Body of pancreas (tissue), 4 donors: ENCODE data around the gene TMUB1. TPM values are rescaled to one million over a fixed set of nuclear protein-coding genes. Genes with fewer than 3 reads are reported as not detected.

Source experiments
- ATAC-seq: fragments of 150-250 bp; one replicate; pipeline ENCODE4 v1.9.1; 2016
- DNase-seq, 4 donors: peaks; one replicate each; pipeline ENCODE4 v3.0.0-alpha.2; 2019
- H3K27ac ChIP-seq, 4 donors: fragments of 200-600 bp; sonication (generic); 1 replicate in 3 of 4; 2 replicates in 1 of 4; pipeline versions ENCODE4 v1.5.1 to v1.6.1; 2016 to 2019; ENCODE audit warnings: mild to moderate bottlenecking in 1 of 4, mixed read lengths in 1 of 4, moderate library complexity in 1 of 4
- H3K27me3 ChIP-seq, 2 donors: fragments of 200-600 bp; sonication (generic); one replicate each; pipeline ENCODE4 v1.6.0; 2016; ENCODE audit warnings: mild to moderate bottlenecking in 1 of 2
- H3K36me3 ChIP-seq, 2 donors: fragments of 200-600 bp; sonication (generic); replicated peaks in 1 of 2; 2 replicates each; pipeline ENCODE4 v1.5.1; 2016; ENCODE audit warnings: low read depth in 2 of 2; ENCODE audit not compliant: insufficient read depth in 1 of 2
- H3K4me1 ChIP-seq: fragments of 200-600 bp; sonication (generic); one replicate; pipeline ENCODE4 v1.6.0; 2016
- H3K4me3 ChIP-seq, 2 donors: fragments of 200-600 bp; sonication (generic); 1 replicate in 1 of 2; 2 replicates in 1 of 2; pipeline ENCODE4 v1.5.1; 2016 to 2019
- H3K9me3 ChIP-seq, 3 donors: fragments of 200-600 bp; sonication (generic); 1 replicate in 2 of 3; 2 replicates in 1 of 3; pipeline ENCODE4 v1.5.1; 2016
- CTCF ChIP-seq, 7 experiments: fragments of 450-650 bp in 4 of 7; fragments of 200-600 bp in 3 of 7; sonication (generic) in 3 of 7; IDR thresholded peaks; one replicate each; pipeline ENCODE4 v1.5.1; 2016 to 2019; ENCODE audit warnings: antibody characterized with exemption in 7 of 7
- POLR2A ChIP-seq, 3 donors: fragments of 450-650 bp; IDR thresholded peaks; one replicate each; pipeline ENCODE4 v1.6.1; 2016; ENCODE audit warnings: antibody characterized with exemption in 3 of 3, mild to moderate bottlenecking in 2 of 3
- WGBS, 2 donors: methylation state at CpG; one replicate each; pipeline ENCODE4 v1.1.5; 2017; 5-methylcytosine and 5-hydroxymethylcytosine counted together
- intact Hi-C: fragments of 100-400 bp; cut with DNase I; formaldehyde crosslinking; loops from one replicate; pipeline ENCODE4 v1.15.1; 2023
- total RNA-seq, 2 donors: library from RNA; depleted of rRNA; stranded (reverse); fragments of >200 nt; gene quantifications; one replicate each; pipeline ENCODE4 v1.1.0, GENCODE V29; 2016

TMUB1 gene
- total RNA-seq, 2 donors from 2014 or later: 34.9 to 54.2 TPM

- intact Hi-C loops: loop anchor here (2.0 to 10.0 kb wide), 2 partner anchors 50 to 182 kb away; no protein-coding TSS in a partner anchor
- DNase-seq: no peak
- WGBS, 2 donors: 87 to 94% methylated on average over 13 to 21 of the region's 29 CpGs
- Histone ChIP-seq H3K9me3 (no peaks in the 10 kb centered on the region), H3K36me3 (peaks cover 0 to 20% of the 10 kb centered on the region in 2 donors), H3K4me3 (no peak overlapping the region), H3K27ac (no peak overlapping the region), H3K4me1 (peaks cover 6% of the 10 kb centered on the region), H3K27me3 (no peaks in the 10 kb centered on the region)
- ATAC-seq: no peak
- TF ChIP-seq CTCF (IDR thresholded peaks at IDR 0.05) (no peak), POLR2A (IDR thresholded peaks at IDR 0.05) (no peak)
Measured at GRCh38 chr7:151122796-151123157, 39.5 kb upstream of the TMUB1 start.

GRCh38 chr7:151122276-151122675 is 39.0 kb upstream of the TMUB1 start:
- WGBS, 2 donors: 87 to 93% methylated on average over 18 to 23 of the region's 24 CpGs
- no peak for ATAC-seq
- Histone ChIP-seq H3K36me3 (peaks cover 0 to 20% of the 10 kb centered on the region in 2 donors), H3K27ac (no peak overlapping the region), H3K4me1 (peaks cover 6% of the 10 kb centered on the region), H3K9me3 (no peaks in the 10 kb centered on the region), H3K4me3 (no peak overlapping the region), H3K27me3 (no peaks in the 10 kb centered on the region)
- no peak for TF ChIP-seq CTCF (IDR thresholded peaks at IDR 0.05)
- TF ChIP-seq POLR2A (IDR thresholded peaks at IDR 0.05): no peak
- DNase-seq: no peak
- intact Hi-C loops: loop anchor here (2.0 to 10.0 kb wide), 2 partner anchors 51 to 183 kb away; no protein-coding TSS in a partner anchor

GRCh38 chr7:151121380-151122170 is 38.3 kb upstream of the TMUB1 start:
- H3K9me3 ChIP-seq: no peaks in the 10 kb centered on the region
- no peak for TF ChIP-seq POLR2A (IDR thresholded peaks at IDR 0.05)
- TF ChIP-seq CTCF (IDR thresholded peaks at IDR 0.05): no peak
- H3K4me3 ChIP-seq: no peak overlapping the region
- H3K27me3 ChIP-seq: no peaks in the 10 kb centered on the region
- ATAC-seq (no peak), DNase-seq (no peak)
- 84 to 88% methylated on average over 26 to 30 of the region's 30 CpGs for WGBS, 2 donors
- H3K36me3 ChIP-seq: peaks cover 0 to 20% of the 10 kb centered on the region in 2 donors
- H3K27ac ChIP-seq: no peak overlapping the region
- intact Hi-C loops: loop anchor here (2.0 to 10.0 kb wide), 2 partner anchors 51 to 183 kb away; no protein-coding TSS in a partner anchor
- H3K4me1 ChIP-seq: peaks cover 7% of the 10 kb centered on the region

GRCh38 chr7:151120896-151121295 is 37.6 kb upstream of the TMUB1 start:
- Histone ChIP-seq H3K27ac (no peak overlapping the region), H3K36me3 (peaks cover 0 to 20% of the 10 kb centered on the region in 2 donors), H3K4me1 (peaks cover 13% of the 10 kb centered on the region), H3K4me3 (no peak overlapping the region), H3K27me3 (no peaks in the 10 kb centered on the region), H3K9me3 (no peaks in the 10 kb centered on the region)
- WGBS, 2 donors: 86 to 89% methylated on average over 16 to 22 of the region's 22 CpGs
- ATAC-seq: no peak
- TF ChIP-seq CTCF (IDR thresholded peaks at IDR 0.05) (no peak), POLR2A (IDR thresholded peaks at IDR 0.05) (no peak)
- intact Hi-C loops: loop anchor here (10.0 kb wide), 1 partner anchor 184 kb away; no protein-coding TSS in a partner anchor
- no peak for DNase-seq
